ENCODE data around the gene PLEKHD1.

Gene PLEKHD1

DNA sequence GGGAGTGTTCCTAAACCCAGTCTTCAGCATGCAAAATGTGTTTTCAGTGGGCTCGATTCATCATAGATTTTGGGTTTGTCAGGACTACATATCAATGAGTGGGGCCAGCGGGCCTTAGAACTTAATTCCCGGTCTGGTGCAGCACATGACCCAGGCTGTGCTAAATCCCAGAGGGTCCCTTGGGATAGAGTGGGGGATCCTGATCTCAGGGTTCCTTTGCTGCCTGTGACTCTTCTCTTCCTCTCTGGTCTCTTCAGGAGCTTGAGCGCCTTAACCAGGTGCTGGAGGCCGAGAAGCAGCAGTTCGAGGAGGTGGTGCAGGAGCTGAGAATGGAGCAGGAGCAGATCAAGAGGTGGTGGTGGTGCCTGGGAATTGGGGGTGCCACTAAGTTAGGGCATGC is 37.5 kb downstream of the PLEKHD1 start:
- no peak for DNase-seq

DNA sequence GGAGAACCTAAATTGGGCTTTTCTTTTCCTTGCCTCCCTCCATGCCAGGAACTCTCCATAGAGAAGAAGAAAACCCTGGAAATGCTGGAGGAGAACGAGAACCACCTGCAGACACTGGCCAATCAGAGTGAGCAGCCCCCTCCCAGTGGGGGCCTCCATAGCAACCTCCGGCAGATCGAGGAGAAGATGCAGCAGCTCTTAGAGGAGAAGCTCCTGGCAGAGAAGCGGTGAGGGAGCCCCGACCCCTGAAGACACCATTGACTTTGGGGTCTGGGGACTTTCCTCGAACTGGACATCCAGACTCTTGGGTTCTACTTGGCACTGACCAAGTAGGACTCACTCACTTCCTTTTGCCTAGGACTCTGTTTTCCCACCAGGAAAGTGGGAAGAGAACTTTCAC is 41.4 kb downstream of the PLEKHD1 start:
- no peak for DNase-seq

DNA sequence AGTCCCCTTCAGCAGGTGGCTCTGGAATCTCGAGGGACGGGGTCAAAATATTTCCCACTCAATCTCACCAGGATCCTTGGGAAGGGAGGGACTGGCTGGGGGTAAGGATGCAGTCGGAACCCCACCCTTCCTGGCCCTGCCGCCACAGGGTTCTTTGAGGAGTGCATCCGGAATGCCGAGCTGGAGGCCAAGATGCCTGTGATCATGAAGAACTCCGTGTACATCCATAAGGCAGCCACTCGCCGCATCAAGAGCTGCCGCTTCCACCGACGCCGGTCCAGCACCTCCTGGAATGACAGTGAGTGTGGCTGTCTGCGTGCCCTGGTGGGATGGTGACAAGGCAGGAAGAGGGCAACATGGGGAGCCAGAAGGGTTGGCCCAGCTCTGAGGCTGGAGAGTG is 43.1 kb downstream of the PLEKHD1 start:
- DNase-seq: no peak

DNA sequence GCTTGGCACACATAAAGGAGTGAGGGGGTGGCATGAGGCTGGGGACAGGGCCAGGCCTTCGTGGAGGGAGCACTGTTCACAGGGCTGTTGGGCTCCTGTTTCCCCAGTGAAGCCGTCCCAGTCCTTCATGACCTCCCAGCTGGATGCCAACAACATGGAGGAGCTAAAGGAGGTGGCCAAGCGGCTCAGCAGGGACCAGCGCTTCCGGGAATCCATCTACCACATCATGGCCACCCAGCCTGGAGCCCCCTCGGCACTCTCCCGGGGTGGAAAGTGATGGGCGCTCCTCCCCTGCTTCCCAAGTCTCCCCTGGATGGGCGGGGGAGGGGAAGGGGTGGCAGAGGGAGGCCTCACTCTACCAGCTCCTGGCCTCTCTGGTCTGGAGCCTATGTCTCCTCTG is 43.6 kb downstream of the PLEKHD1 start:
- no peak for DNase-seq

DNA sequence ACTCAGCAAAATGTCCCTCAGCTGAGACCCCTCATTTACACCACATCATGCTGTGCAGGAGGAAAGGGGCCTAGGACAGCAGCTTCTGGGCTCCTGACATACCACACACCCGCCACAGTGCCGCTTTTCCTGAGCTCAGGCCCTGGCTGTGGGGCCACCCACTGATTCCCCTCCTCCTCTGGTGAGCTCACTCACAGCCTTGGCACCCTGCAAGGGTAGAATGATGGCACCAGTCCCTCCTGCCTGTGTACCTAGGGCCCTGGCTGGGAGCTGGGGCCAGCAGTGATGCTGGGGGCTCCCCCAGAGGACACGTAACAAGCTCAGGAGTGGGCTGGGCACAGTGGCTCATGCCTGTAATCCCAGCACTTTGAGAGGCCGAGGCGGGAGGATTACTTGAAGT is 44.4 kb downstream of the PLEKHD1 start:
- no peak for DNase-seq

DNA sequence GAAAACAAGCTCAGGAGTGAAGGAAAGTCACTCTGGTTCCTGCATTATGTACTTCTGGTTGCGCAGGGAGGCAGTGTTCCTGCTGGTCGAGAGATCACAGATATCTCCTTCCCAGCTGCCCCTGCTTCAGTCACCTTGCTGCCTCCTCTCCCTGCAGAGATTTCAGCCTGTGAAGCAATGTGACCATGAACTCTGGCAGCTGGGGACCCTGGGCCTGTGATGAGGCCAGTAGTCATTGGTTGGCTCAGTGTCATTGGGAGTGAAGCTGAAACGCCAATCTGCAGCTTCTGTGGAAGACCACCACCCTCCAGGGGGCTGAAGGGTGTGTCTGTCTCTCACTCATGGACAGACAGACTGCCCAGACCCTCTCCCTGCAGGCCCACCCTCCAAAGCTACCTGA is 45.0 kb downstream of the PLEKHD1 start:
- no peak for DNase-seq

DNA sequence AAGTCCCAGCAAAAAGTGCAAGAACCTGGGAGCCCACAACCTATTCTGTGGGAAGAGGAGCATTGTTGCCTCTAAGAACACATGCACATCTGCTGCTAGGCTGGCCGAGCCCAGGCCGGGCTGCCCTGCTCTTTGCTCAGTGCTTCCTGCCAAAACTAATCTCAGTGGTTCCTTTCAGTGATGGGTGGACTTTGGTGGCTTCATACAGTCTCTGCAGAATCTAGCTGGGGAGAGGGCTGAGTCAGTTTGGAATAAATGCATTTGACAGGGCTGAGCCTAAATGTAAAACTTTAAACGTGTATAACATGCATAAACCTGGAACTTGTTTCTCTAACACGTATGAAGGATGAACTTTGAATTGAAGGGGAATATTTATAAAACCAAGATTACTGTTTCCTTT is 45.6 kb downstream of the PLEKHD1 start:
- DNase-seq: no peak

DNA sequence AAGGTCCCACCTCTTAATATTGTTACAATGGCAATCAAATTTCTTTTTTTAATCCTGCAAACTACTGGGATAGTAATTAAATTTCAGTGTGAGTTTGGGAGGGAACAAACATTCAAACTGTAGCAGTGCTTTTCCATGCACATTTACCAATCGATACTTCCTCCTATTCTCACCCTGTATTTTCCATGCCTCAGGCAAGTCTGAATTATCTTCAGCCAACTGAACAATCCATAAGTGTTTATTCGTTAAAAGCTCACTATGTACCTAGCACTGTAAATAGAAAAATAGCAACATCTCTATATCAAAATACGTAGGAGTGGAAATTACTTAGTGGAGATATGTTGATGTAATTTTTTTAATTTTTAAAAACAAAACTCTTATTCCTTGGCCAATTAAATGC is 46.6 kb downstream of the PLEKHD1 start:
- DNase-seq: no peak

DNA sequence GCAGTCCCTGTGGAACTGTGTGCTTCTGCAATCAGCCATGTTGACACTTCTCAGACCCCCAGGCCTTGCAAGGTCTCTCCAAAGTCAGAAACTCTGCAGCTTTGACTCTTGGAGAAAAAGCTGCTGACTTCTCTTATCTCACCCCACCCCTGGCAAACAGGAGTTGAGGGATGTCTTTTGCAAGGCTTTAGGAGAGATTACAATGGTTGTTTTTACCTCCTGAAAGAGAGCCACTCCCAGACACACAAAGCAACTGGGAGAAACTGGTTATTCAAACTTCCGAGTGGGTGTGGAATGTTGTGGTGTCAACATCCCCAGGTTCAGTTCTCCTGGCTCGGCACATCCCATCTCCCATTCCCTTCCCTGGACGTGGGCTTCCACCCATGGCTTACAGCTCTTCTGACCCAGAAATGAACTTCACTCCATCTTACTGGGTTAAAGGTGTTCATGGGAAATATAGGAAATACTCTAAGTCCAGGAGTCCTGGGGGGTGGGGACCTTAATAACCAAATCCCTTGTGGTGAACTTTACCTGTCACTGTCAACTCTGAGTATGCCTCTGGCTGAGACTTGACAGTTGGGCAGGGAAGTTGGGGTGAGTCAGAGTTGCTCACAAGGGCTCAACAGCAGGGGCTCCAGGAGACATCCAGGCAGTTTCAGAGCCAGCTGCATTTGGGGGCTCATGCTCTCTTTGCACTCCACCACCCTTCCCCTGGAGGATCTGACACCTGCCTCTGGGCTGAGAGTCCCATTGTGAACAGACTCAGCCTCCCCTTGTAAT is 48.2 kb downstream of the PLEKHD1 start:
- no peak for DNase-seq

DNA sequence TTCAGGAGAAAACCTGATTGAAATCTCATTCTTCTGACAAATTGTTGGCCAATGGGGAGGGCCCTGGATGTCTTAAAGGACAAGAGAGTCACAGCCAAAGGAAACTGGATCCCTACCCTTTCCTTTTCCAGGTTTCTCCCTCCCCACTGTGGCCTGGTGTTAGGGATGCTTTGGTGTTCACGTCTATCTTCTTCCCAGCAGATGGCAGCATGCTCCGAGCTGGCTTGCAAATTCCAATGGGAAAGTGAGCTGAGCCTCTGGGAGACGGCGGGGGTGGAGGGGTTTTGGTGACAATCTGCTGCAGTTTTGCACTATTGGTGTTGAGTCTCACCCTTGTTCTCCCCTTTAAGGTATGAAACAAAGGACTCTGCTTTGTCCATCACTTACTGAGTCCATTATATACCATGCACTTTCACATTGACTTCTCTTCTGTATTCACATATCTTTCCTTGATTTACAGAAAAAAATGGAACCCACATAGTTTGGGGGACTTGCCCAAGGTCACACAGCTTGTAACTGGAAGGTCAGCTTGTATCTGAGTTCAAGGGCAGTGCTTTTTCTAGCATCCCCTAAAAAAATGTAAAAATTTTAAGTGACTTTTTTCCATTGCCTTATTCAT is 50.8 kb downstream of the PLEKHD1 start:
- peak; percentile 67 for DNase-seq

DNA sequence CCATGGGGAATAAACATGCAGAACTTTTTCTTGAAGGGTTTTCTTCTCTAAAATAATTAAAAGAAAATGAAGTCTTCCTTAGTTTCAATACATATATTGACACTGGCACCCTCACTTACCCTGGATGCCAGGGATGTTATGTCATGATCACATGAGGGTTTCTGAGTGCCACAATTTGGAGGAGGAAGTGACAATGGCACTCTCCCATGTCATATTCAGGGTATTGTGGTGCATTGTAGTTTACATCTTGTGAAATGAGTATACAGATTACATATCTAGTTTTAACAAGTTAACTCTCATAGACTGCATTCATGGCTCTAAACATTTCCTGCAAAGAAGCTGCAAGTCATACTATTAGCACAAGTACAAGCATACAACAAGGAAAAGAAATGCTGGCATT is 52.4 kb downstream of the PLEKHD1 start:
- DNase-seq: no peak

DNA sequence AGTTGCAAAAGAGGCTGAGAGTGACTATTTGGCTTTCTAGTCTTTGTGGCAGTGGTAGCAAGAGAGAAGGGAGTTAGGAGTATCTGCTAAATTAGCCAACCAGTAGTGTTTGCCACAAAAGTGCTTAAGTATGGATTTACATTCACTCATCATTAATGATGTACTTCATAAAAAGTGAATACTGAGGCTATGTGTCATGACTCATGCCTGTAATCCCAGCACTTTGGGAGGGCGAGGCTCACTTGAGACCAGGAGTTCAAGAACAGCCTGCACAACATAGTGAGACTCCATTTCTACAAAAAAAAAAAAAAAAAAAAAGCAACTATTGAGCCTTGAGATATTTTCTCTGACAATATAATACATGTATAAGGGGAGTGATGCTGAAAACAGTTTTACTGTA is 53.4 kb downstream of the PLEKHD1 start:
- no peak for DNase-seq

DNA sequence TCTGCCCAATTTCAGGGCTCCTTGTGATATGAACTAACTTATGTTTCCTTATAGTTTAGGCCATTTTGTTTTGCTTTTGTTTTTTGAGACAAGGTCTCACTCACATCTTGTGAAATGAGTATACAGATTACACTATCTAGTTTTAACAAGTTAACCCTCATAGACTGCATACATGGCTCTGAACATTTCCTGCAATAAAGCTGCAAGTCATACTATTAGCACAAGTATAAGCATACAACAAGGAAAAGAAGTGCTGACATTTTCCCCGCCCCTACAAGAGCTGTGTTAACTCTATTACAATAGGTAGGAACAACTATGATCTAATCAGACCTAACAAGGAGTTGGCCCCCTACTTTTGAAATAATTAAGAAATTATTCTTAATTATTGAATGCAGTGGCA is 54.2 kb downstream of the PLEKHD1 start:
- no peak for DNase-seq

DNA sequence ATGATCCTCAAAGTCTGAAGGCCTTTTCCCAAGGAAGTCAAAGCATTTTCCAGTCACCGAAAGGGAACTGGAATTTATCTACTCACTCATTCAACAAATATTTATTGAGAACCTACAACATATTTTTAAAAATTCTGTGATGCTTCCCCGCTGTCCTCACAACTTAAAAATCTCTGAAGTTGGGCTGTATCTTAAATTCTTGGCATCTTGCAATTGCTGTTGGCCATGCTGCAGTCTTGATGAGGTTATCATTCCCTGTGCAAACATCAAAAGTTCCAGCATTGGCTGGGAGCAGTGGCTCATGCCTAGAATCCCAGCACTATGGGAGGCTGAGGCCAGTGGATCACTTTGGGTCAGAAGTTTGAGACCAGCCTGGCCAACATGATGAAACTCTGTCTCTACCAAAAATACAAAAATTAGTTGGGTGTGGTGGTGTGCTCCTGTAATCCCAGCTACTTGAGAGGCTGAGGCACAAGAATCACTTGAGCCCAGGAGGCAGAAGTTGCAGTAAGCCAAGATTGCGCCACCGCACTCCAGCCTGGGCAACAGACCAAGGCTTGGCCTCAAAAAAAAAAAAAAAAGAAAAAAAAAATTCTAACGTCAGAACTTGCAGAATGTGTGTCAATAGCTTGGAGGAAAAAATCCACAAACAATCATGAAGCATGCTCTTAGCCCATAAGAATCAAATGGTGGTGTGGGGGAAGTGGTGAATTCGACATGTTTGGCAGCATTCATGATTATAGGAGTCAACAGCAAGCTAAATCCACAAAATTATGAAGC is 55.3 kb downstream of the PLEKHD1 start:
- DNase-seq: no peak

DNA sequence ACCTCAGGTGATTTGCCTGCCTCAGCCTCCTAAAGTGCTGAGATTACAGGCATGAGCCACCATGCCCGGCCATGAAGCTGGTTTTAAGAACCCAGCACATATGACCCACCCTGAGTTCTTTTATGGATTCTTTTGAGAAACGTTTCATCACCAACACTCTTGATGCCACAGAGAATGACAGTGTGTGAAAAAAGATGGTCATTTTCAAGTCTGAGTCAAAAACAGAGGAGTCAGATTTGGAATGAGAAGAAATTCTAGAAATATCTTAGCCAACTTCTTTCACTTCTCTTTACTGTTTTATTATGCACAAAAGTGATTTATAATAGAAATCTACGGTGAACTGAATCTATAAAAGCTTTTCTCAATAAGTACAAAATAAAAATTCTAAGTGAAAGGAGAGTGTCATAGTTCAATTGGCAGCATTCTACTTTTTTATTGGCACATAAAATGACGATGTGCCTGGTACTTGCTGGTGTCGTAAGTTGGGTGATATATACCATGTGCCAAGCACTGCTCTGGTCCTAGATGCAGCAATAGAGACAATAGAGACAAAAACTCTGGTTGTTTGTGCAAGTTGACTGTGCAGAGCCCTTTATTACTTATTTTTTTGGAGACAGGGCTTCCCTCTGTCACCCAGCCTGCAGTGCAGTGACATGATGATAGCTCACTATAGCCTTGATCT is 56.3 kb downstream of the PLEKHD1 start:
- DNase-seq: no peak

DNA sequence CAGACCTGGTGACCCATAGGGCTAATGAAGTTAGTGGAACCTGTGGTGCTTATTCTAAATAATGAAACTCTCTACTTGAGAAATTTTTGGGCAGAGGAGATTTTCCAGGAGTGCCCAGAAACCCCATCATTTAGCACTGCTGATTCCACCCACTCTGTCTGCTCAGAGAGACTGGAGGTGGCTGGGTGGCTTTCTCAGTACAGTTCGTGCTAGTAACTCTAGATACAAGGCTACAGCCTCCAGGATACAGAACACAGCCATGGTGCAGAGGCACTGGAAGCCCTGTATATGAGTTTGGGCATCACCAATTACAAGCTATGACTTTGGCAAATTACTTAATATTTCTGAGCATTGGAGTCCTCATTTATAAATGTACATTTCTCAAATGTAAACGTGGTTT is 57.8 kb downstream of the PLEKHD1 start:
- DNase-seq: no peak

DNA sequence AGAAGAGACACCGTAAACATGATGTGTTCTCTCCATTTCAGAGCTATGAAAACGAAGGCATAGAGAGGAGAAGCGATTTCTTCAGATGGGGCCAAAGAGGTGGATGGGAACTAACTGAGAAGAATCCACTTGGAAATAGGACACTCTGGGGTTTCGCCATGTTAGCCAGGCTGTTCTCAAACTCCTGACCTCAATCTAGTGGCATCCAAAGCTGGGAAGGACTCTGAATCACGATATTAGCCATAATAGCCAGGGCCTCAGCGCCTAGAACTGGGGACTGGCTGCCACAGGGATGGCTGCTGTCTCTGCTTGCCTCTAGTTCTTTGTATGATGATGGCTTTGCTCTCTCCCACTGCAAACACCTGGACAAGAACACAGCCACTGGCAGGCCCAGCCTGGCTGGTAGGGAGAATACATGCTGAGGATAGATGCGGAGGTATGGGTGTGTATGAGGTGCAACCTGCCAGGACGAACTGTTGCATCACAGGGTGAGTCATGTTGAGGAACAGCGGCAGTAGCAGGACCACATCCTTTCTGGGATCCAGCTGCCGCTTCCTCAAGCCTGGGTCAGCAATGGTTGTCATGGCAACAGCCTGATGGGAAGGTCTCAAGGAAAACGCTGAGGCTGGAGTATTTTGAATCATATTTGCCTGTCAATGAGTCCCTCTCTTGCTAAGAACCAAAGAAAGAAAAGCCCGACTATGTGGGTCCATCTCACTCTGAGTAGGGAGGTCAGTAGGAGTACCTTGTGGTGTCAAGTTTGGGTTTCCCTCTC is 59.0 kb downstream of the PLEKHD1 start:
- peak; percentile 44 for DNase-seq

DNA sequence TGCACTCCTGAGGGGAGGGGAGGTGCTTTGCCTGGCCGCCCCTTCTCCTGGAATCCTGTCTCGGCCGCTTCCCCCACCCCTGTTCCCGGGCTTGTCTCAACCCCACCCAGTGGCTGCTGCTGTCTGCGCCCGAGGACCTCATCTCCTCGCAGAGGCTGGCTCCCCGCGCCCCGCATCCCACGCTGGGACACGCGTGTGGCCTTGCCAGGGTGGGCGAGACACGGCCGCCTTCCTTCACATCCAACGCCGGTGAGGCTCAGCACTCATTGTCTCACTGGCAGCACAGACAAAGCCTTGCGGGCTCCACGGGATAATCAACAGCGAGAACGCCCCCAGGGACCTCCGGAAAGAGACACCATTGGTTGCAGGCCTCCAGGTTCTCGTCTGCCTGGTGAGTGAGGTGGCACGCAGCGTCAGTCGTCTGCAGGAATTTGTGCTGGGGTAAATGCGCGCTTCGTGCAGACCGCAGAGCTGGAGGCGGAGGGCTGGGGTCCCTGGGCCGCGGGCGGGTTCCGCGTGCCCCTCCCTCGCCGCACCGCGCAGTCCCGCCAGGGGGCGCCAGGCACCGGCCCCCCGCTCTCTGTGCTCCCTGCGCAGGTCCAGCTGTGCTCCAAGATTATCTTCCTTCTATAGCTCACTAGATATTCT is 63.3 kb downstream of the PLEKHD1 start:
- DNase-seq: peak; percentile 42

DNA sequence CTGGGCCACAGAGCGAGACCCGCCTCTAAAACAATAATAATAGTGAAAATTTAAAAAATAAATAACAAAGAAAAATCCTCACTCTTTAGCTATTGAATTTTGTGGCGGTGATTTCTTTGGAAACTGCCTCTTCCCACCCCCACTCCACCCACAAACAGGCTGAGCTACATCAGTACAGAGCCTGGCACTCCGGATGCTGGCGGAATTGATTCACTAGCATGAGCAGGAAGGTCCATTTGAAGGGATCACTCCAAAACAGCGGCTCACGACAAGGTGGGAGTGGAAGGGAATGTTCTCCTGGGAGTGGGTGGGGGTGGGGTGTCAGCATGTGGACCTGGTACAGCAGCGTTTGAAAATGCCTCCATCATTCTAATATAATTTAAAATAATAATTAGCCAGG is 64.0 kb downstream of the PLEKHD1 start:
- DNase-seq: no peak

DNA sequence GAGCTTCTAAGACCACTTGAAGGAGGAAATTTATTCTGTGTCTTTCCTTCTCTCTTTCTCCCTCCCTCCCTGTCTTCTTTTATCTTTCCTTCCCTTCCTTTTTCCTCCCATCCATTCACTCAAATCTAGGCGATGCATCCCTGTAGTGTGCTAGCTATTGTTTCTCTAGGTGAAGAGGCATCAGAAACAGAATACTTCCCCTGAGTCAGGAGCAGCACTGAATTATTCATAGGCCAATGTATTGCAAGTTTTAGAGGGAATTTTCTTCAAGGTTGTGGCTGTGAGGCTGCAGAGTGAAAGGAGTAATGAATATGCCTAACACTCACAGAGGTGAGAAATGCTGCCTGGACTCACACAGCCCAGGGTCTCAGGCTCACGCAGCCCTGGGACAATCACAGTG is 67.0 kb downstream of the PLEKHD1 start:
- DNase-seq: no peak

DNA sequence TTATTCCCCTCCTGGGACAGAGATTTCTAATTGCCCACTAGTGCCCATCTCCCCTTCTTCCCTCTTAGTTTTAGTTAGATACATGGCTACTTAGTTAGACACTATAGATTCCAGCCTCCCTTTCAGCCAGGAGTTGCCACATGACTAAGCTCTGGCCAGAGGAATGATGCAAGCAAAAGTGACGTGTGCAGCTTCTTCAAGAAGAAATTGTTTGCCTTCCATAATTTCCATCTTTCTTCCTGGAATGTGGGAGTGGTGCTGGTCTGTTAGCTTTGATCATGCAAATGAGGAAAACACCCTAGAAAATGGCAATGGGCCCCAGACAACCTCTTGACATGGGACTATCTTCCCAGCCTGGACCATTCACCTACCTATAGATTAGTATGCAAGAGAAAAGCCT is 68.7 kb downstream of the PLEKHD1 start:
- no peak for DNase-seq

DNA sequence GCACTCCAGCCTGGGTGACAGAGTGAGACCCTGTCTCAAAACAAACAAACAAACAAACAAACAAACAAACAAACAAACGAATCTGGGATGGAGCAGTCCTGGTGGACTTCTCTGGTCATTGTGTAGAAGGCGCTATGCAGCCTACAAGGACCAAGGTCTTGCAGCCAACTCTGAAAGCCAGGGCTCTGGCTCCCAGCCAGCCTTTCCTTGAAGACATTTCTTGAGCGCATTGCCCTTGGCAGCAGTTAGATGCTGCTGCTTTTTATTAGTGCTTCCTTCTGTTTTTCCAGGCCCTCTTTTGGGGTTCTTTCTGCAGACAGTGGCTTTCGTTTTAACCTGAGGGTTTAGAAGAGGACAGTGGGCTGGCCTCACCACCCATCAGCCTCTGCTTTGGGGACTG is 70.0 kb downstream of the PLEKHD1 start:
- DNase-seq: no peak

Data from 8988T (cell line).